HG02870 (cell line): ENCODE data around the gene MYL2.

Source experiments
- ATAC-seq: cut with Tn5 transposase; IDR thresholded peaks from one replicate; pipeline ENCODE4 v1.9.1; 2021; ENCODE audit warnings: mild to moderate bottlenecking, moderate library complexity; ENCODE audit not compliant: unreplicated experiment

MYL2 gene

GRCh38 chr12:110930348-110931314, 10.3 kb upstream of the MYL2 start:
- no peak for ATAC-seq

- ATAC-seq, result no peak
Observed at GRCh38 chr12:110929818-110930217, 9.4 kb upstream of the MYL2 start.

- ATAC-seq, result no peak
Observed at GRCh38 chr12:110928700-110929099, 8.3 kb upstream of the MYL2 start.

GRCh38 chr12:110927546-110927945, 7.2 kb upstream of the MYL2 start:
- no peak for ATAC-seq

GRCh38 chr12:110923692-110924334, 3.4 kb upstream of the MYL2 start:
- ATAC-seq, result no peak

GRCh38 chr12:110923192-110923591, 2.8 kb upstream of the MYL2 start:
- no peak for ATAC-seq

- ATAC-seq, result no peak
Observed at GRCh38 chr12:110922652-110923051, 2.3 kb upstream of the MYL2 start.

GRCh38 chr12:110921262-110921661, 883 bp upstream of the MYL2 start:
- ATAC-seq, result no peak

- no peak for ATAC-seq
Observed at GRCh38 chr12:110919720-110920119, 659 bp downstream of the MYL2 start.

- no peak for ATAC-seq
Observed at GRCh38 chr12:110917961-110918360, 2.4 kb downstream of the MYL2 start.

- ATAC-seq, result no peak
Observed at GRCh38 chr12:110917467-110917866, 2.9 kb downstream of the MYL2 start.

GRCh38 chr12:110916295-110916875, 4.0 kb downstream of the MYL2 start:
- ATAC-seq, result no peak

- ATAC-seq, result peak; percentile 98
Observed at GRCh38 chr12:110913119-110914056, 7.0 kb downstream of the MYL2 start.

- ATAC-seq, result no peak
Observed at GRCh38 chr12:110912263-110912662, 8.1 kb downstream of the MYL2 start.

GRCh38 chr12:110908377-110909152, 11.8 kb downstream of the MYL2 start:
- no peak for ATAC-seq

- ATAC-seq, result no peak
Observed at GRCh38 chr12:110907583-110907982, 12.8 kb downstream of the MYL2 start.

GRCh38 chr12:110906985-110907384, 13.4 kb downstream of the MYL2 start:
- ATAC-seq, result peak; percentile 3

GRCh38 chr12:110906516-110906915, 13.9 kb downstream of the MYL2 start:
- ATAC-seq, result peak; percentile 40

- no peak for ATAC-seq
Observed at GRCh38 chr12:110906083-110906482, 14.3 kb downstream of the MYL2 start.

- ATAC-seq, result no peak
Observed at GRCh38 chr12:110903511-110903910, 16.9 kb downstream of the MYL2 start.
